Activated naive CD4-positive, alpha-beta T cell treated with anti-CD3 and anti-CD28 coated beads, Interleukin-2, amount 50 U/mL, for 72 hours (primary cell): ENCODE data around the gene PLEK. TPM values are rescaled to one million over a fixed set of nuclear protein-coding genes. Genes with fewer than 3 reads are reported as not detected.

Experiments
- ATAC-seq, 2 donors: fragments of 150-1000 bp; cut with Tn5 transposase; 2 replicates each; pipeline ENCODE4 v1.10.0; 2021; ENCODE audit warnings: mild to moderate bottlenecking in 2 of 2, moderate library complexity in 2 of 2
- DNase-seq, 2 donors: peaks; one replicate each; pipeline ENCODE4 v3.0.0; 2021 to 2022; ENCODE audit warnings: low spot score in 2 of 2
- H3K27ac Mint-ChIP-seq, 2 donors: one replicate each; pipeline ENCODE4 v1.8.0; 2022; ENCODE audit warnings: mild to moderate bottlenecking in 2 of 2, mixed read lengths in 2 of 2
- H3K36me3 Mint-ChIP-seq, 2 donors: one replicate each; pipeline ENCODE4 v1.8.0; 2022; ENCODE audit warnings: mixed read lengths in 2 of 2
- H3K9me3 Mint-ChIP-seq, 2 donors: one replicate each; pipeline ENCODE4 v1.8.0; 2022; ENCODE audit warnings: mixed read lengths in 2 of 2
- total RNA-seq, 2 donors: library from RNA; stranded (reverse); gene quantifications; one replicate each; pipeline ENCODE4 v1.2.3, GENCODE V29; 2022

PLEK gene
- total RNA-seq, 2 donors from 2014 or later, result 0.88 to 1.4 TPM

DNA sequence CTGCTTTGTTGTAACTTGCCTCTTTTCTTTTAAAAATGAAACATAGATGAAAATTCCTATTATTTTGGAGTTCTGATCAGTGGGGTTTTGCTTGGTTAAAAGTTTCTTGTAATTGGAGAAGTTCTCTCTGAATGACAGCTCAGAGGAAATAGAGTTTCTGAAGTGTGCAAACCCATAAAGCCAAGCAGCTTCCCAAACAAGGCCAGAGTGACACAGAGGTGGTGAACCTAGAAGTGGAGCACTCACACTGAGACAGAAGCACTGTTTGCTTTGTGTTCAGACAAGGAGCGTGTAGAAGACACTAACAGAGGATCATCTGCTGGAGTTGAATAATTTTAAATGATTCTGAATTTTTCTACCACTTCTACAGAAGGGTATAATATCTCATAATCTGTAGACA is 52.8 kb downstream of the PLEK start:
- Mint-ChIP-seq H3K9me3 (no peaks in the 10 kb centered on the region), H3K27ac (no peak overlapping the region), H3K36me3 (peaks cover 0 to 4% of the 10 kb centered on the region in 2 donors)
- DNase-seq (no peak), ATAC-seq (no peak)

DNA sequence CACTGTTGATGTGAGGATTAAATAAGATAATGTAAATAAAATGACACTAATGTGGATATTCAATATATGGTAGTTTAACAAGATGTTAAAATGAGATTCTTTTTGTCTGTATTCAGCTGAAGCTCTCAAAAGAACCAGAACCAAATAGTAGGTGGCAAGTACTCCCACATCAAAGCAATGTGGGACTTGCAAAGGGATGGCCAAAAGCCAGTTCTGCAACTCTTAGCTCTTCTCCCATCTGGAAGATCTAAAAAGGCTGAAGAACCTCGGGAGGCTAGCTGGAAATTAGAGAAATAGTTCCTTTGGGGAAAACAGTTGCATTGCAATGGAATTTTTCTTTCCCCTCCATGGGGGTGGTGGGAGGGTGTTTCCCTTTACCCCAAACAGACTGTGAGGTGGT is 53.3 kb downstream of the PLEK start:
- Mint-ChIP-seq H3K36me3 (peaks cover 0 to 4% of the 10 kb centered on the region in 2 donors), H3K9me3 (no peaks in the 10 kb centered on the region), H3K27ac (no peak overlapping the region)
- DNase-seq (no peak), ATAC-seq (no peak)

DNA sequence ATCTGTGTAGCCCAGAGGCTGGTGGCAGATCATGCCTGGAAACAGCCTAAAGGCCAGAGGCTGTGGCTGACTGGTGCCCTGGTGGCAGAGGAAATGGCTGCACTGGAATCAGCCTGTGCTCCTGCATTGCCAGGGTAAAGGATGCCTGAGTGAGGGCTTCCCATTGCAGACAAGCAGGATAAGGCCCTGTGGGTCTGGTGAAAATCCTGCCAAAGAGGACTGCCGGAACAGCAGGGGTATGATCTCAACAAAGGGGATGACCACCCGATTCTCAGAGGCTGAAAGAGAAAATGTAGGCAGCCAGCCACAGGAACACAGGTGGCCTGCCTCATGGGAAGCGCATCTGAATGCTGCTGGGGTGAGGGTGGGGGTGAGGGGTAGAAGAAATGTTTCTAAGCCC is 53.8 kb downstream of the PLEK start:
- ATAC-seq (no peak), DNase-seq (no peak)
- H3K27ac Mint-ChIP-seq, result no peak overlapping the region
- H3K9me3 Mint-ChIP-seq, result no peaks in the 10 kb centered on the region
- H3K36me3 Mint-ChIP-seq, result peaks cover 0 to 4% of the 10 kb centered on the region in 2 donors

DNA sequence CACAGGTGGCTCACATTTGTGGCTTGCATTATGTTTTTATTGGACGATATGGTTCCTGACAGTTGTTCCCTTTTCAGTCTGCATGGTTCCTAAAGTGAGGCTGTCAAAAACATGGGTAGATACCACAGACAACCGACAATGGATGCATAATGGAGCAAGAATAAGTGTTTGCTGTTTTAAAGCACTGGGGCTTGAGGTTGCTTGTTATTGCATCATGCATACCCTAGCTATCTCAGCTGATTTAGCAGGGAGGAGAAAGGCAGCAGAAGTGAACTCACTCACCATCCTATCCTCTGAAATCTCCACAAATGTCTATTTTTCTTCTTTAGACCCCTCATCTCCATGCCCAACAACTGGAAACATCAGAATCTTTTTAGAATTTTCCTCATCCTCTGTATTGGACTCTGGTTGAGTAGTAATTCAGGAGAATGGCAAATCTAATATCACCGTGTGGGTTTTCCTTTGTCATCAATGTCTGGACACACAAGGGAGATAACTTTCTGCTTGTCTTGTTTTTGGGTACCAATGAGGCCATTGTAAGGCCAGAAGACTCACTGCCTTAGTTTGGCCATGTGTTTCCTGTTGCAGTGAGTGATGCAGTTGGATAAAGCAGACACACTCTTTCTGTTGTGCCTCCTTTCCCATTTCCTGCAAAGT is 55.3 kb downstream of the PLEK start:
- DNase-seq (no peak), ATAC-seq (no peak)
- H3K36me3 Mint-ChIP-seq, result peaks cover 0 to 4% of the 10 kb centered on the region in 2 donors
- H3K27ac Mint-ChIP-seq, result no peak overlapping the region
- no peaks in the 10 kb centered on the region for H3K9me3 Mint-ChIP-seq

DNA sequence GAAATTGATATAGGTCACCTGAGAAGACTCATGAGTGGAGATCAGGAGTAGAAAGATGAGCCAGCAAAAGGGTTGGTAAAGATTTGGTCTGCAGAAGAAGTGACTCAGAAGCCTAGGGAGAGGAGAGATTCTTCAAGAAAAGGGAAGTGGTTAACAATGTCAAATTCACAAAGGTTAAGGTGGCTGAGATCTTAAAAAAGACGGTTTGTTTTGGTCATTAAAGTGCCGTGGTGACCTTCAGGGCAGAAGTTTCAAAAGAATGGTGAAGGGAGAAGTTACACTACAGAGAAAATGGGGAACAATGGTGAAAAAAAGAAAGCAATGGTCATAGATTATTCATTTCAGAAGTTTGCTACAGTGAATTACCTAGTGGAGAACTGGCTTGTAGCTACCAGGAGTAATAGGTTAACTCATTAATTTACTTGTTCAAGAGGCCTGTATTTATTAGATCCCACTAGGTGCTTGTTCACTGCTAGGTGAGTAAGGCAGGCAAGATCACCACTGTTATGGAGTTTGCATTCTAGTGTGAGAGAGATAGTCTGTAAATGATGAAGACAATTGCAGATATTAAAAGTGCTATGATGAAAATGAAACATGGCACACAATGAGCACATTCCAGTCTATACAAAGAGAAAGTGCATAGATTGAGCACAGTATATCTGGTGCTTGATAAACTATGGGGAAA is 59.0 kb downstream of the PLEK start:
- Mint-ChIP-seq H3K27ac (no peak overlapping the region), H3K9me3 (no peaks in the 10 kb centered on the region), H3K36me3 (peaks cover 0 to 4% of the 10 kb centered on the region in 2 donors)
- peak; percentile 92 to 94 for ATAC-seq
- no peak for DNase-seq

DNA sequence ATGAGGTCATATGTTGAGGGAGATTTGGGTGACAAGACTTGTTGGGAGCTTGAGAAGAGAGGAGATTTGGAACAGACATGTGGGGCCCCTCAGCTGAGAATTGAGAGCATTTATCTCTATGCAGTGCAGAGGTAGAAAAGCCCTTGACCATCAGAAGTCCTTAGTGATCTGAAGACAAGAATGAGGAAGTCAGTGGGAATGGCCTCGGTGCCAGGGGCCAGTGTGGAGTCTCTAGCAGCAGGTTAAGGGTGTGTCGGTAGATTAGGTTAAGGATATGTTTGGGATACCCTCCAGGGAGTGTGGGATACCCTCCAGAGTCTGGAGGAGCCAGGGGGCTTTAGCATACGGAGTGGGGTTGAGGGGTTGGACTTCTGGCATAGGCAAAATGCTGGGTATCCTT is 60.4 kb downstream of the PLEK start:
- Mint-ChIP-seq H3K9me3 (no peaks in the 10 kb centered on the region), H3K27ac (no peak overlapping the region), H3K36me3 (peaks cover 0 to 4% of the 10 kb centered on the region in 2 donors)
- ATAC-seq (no peak), DNase-seq (no peak)

DNA sequence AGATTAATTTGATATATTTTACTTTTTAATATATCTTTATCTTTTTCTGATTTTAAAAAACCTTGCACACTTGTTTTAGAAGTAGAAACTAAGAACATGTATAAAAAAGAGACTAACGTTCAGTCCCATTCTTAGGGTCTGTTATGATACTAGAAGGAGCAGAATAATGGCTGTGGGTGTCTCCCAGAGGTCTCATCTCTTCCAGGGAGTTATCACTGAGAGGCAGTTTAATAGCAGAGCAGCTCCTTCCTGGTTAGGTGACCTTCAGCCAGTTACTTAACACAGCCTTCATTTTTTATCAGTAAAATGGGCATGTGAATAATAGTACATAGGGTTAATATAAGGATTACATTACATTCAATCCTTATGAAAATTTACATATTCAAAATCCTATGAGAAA is 61.4 kb downstream of the PLEK start:
- Mint-ChIP-seq H3K27ac (no peak overlapping the region), H3K36me3 (peaks cover 0 to 4% of the 10 kb centered on the region in 2 donors), H3K9me3 (no peaks in the 10 kb centered on the region)
- ATAC-seq (no peak), DNase-seq (no peak)

DNA sequence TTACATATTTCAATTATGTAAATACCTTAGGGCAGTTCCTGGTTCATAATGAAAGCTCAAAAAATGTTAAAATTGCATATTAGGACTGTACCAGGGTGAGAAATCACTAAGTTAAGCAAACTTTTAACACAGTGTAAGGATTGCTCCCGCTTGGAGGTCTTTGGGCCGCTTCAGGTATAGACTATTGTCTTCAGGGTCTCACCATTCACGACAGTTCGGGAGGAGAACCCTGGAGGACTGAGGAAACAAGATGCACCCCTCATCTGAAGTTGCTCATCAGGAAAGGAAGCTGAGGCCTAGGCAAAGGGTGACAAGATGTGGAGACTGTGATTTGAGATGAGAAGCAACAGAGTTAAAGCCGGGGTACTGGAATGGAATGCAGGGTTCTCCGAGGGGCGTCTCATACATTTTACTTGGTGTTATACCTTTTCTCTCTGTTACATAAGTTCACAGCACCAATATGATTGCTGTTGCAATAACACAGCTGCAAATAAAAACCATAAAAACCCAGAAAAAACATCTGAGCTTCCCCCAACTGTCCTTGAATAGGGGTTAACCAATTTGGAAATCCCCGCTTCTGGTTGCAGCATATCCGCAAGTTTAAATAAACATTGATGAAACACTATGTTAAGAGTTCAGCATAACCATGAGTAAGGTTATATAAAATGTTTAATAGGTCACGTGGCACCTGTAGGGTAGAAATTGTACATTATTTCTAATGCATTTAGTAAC is 61.9 kb downstream of the PLEK start:
- peaks cover 0 to under 1% of the 10 kb centered on the region in 2 donors for H3K36me3 Mint-ChIP-seq
- no peaks in the 10 kb centered on the region for H3K9me3 Mint-ChIP-seq
- H3K27ac Mint-ChIP-seq, result no peak overlapping the region
- DNase-seq, result no peak
- ATAC-seq, result no peak

DNA sequence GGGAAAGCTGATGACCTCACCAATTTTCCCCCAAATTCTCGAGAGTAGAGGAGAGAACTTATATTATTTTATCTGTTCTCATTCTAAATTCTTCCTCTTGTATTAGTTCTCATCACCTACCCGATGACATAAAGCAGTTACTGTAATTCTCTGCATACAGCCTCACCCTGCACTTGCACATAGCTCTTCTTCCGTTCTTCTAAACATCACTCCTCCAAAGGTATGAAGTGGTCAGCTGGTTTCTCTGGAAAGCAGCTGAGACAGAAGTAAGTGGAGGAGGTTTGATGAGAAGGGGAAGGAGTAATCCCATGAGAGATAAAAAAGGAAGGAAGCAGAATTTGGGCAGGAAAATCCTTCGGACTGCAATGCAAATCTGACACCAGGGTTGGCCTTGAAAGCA is 63.0 kb downstream of the PLEK start:
- no peaks in the 10 kb centered on the region for H3K9me3 Mint-ChIP-seq
- no peaks in the 10 kb centered on the region for H3K36me3 Mint-ChIP-seq
- no peak overlapping the region for H3K27ac Mint-ChIP-seq
- DNase-seq (no peak), ATAC-seq (no peak)

DNA sequence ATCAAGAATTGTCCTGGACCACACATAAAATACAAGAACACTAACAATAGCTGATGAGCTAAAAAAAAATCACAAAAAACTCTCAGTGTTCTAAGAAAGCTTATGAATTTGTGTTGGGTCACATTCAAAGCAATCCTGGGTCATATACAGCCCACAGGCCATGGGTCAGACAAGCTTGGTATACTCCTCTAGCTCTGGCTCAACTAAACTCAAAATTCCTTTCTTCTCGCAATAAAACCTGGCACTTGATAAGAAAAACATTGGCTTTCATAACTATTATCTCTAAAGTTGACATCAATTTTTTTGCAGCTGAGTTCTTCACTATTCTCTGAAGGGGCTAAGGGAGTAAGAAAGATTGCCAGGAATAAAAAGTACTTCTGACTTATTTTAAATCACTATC is 63.7 kb downstream of the PLEK start:
- H3K9me3 Mint-ChIP-seq, result no peaks in the 10 kb centered on the region
- H3K36me3 Mint-ChIP-seq, result no peaks in the 10 kb centered on the region
- ATAC-seq, result no peak
- H3K27ac Mint-ChIP-seq, result no peak overlapping the region
- DNase-seq, result no peak

DNA sequence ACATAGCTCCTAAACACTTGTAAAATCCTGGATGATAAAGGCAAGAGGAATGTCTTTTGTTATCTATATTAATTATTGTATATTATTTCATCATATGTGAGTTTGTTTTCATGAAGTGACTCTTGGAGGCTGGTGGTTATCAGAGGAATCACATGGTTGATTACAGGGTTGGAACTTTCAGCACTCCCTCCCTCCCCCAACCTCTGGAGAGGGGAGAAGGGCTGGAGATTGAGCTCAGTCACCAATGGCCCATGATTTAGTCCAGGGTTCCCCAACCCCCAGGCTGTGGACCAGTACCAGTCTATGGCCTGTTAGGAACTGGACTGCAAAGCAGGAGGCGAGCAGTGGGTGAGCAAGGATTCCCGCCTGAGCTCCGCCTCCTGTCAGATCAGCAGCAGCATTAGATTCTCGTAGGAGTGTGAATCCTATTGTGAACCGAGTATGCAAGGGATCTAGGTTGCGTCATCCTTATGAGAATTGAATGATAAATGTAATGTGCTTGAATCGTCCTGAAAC is 64.3 kb downstream of the PLEK start:
- no peak overlapping the region for H3K27ac Mint-ChIP-seq
- DNase-seq (no peak), ATAC-seq (no peak)
- no peaks in the 10 kb centered on the region for H3K36me3 Mint-ChIP-seq
- H3K9me3 Mint-ChIP-seq, result no peaks in the 10 kb centered on the region

DNA sequence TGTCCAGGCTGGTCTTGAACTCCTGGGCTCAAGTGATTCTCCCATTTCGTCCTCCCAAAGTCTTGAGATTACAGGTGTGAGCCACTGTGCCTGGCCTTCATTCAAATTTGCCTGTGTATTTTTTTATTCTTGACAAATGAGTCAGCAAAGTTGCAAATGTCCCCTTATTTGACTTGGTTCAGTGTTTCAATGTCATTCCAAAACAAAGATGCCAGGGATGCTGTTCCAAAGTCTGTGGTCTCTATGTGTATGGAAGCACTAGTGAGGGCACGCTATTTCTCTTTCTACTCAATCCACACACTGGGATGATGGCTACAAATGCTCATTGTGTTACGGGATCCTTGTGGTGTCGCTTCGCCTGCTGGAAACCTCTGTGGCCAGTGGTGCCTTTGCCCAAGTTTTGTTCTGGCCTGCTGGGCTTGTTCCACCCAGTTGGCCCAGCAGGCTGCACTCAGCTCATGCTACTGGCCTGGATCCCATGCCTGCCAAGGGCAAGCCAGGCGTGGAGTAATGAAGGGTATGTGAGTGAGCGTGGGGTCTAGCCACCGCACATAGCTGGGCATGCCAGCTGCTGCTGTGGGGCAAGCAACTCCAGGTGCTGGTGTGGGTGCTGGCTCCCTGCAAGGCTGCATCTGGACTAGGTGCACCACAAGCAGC is 66.4 kb downstream of the PLEK start:
- H3K27ac Mint-ChIP-seq, result no peak overlapping the region
- no peaks in the 10 kb centered on the region for H3K9me3 Mint-ChIP-seq
- DNase-seq, result no peak
- ATAC-seq, result no peak
- H3K36me3 Mint-ChIP-seq, result no peaks in the 10 kb centered on the region

DNA sequence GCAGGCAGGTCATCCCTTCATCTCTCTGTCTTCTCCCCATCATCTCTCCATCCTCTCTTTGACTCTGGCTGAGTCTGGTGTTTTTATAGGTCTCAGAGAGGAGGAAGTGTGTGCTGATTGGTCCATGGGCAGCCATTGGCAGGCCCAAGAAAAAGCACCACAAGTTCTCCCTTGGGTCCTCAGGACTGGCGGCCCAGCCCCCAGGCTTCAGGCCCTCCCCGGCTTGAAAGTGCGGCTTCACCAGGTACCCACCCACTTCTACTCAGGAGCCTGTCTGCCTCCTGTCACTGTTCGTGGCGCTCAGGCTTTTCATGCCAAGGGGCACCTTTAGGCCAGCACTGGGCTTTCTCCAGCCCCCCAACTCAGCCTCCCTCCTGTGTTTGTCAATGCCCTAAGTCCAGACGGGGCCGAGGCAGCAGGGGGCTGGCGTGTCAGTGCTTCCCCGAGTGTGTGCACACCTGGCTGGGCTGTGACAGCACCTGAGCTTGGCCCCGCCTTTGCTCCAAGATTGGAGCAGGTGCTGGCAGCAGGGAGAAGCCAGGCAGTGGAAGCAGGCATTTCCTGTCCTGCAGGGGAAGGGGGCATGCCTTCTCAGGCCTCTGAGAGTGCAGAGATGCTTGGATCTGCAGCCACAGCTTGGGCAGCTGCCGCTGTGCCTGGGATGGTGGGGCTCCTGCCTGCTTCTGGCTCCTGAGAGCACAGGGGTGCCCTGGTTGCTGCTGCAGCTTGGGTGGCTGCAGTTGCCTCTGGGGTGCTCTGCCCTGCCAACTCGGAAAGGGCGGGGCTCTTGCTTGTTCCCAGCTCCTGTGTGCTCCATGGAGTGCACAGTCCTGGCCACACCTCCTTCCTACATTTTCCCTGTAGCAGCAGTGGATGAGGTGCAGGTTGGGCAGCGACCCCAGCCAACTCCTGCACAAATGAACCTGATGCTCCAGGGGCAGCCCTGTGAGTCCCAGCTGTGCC is 67.9 kb downstream of the PLEK start:
- H3K27ac Mint-ChIP-seq, result no peak overlapping the region
- DNase-seq (no peak), ATAC-seq (no peak)
- H3K9me3 Mint-ChIP-seq, result no peaks in the 10 kb centered on the region
- H3K36me3 Mint-ChIP-seq, result no peaks in the 10 kb centered on the region

DNA sequence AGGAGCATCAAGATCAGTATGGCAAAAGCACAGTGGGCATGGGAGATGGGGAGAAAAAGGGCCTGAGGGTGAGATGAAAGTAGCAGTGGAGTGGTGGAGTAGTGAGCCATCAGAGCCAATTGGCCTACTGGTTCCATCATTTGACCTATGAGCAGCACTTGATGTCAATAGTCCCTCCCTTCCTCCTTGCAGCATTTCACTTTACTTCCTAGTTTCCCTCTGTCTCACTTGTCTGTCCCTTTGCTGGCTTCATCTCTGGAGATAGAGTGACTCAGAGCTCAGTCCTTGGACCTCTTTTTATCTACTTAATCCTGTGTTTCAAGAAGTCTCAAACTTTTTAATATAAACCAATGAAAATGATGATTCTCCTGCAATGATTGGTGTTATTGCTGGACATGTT is 69.9 kb downstream of the PLEK start:
- DNase-seq (no peak), ATAC-seq (no peak)
- Mint-ChIP-seq H3K27ac (no peak overlapping the region), H3K36me3 (no peaks in the 10 kb centered on the region), H3K9me3 (no peaks in the 10 kb centered on the region)

DNA sequence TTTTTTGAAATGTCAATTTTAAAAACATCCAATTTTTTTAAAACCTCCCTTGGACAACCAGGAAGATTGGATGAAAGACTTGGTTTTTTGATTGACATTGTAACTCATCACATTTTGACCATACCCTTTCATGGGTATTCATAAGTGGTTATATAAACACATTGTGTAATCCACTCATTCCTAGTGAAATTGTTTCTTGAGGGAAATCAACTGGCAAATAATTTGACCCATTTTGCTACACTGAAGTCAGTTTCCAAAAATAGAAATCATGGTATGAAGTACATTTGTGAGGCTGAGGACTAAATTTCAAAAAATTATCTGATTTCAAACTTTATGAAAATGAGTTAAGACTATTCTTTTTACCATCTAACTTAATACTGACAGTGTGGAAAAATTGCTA is 70.5 kb downstream of the PLEK start:
- H3K36me3 Mint-ChIP-seq, result no peaks in the 10 kb centered on the region
- H3K9me3 Mint-ChIP-seq, result no peaks in the 10 kb centered on the region
- no peak for DNase-seq
- no peak overlapping the region for H3K27ac Mint-ChIP-seq
- no peak for ATAC-seq

DNA sequence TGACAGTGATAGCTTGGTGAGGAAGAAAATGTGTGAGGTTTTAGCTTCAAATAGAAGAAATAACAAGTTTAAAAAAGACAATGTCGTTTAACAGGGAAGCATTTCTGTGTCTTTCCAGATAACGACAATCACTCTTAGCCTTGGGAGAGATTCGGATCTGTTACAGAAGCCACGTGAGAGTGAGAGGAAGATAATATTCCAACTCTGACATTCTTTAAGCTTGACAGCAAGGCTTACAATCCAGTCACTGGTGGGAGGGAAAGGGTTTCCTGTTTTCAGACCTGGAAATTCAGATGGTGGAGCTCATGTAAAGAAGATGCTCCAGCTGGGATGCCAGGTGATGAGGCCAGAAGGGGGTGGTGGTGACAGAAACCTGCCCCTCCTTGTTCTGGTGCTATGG is 71.2 kb downstream of the PLEK start:
- Mint-ChIP-seq H3K9me3 (no peaks in the 10 kb centered on the region), H3K36me3 (no peaks in the 10 kb centered on the region), H3K27ac (no peak overlapping the region)
- no peak for DNase-seq
- ATAC-seq, result no peak
